ENCODE results near the gene CATSPER3.

CATSPER3 gene

GRCh38 chr5:135036405-135036804, 68.7 kb downstream of the CATSPER3 start:
- Histone ChIP-seq H3K9me2 (replicated peaks; ENCODE audit: low read depth, low read length) (no peaks in the 10 kb centered on the region), H3K27me3 (ENCODE audit: insufficient read depth, low read length, poor library complexity, severe bottlenecking) (peaks cover 17% of the 10 kb centered on the region), H3K79me2 (ENCODE audit: insufficient read depth, low read length) (peaks cover 35% of the 10 kb centered on the region), H2AFZ (ENCODE audit: low read length) (no peak overlapping the region), H3K36me3 (ENCODE audit: insufficient read depth, low read length) (no peaks in the 10 kb centered on the region), H3K4me3 (ENCODE audit: low read length, poor library complexity, severe bottlenecking) (no peak overlapping the region), H3K9me3 (ENCODE audit: insufficient read depth, low read depth, low read length) (no peaks in the 10 kb centered on the region), H3K4me1 (ENCODE audit: insufficient read depth, low read length, poor library complexity, severe bottlenecking) (peaks cover 15% of the 10 kb centered on the region), H3F3A (ENCODE audit: low read depth) (no peaks in the 10 kb centered on the region), H3K9ac (ENCODE audit: low read depth, low read length, poor library complexity, severe bottlenecking) (no peak overlapping the region), H3K4me2 (ENCODE audit: low read depth, low read length, poor library complexity, severe bottlenecking) (no peak overlapping the region), H4K20me1 (ENCODE audit: insufficient read depth, low read length, poor library complexity, severe bottlenecking) (peaks cover 10% of the 10 kb centered on the region)
- TF ChIP-seq CTCF (conservative IDR thresholded peaks at IDR 0.05; ENCODE audit: low read length), result no peak
- no peak for TF ChIP-seq EZH2phosphoT487 (IDR thresholded peaks at IDR 0.05; ENCODE audit: borderline replicate concordance)

- no peak overlapping the region for H3K4me2 ChIP-seq (ENCODE audit: low read depth, low read length, poor library complexity, severe bottlenecking)
- H3F3A ChIP-seq (ENCODE audit: low read depth), result no peaks in the 10 kb centered on the region
- H3K79me2 ChIP-seq (ENCODE audit: insufficient read depth, low read length), result peaks cover 22% of the 10 kb centered on the region
- TF ChIP-seq EZH2phosphoT487 (IDR thresholded peaks at IDR 0.05; ENCODE audit: borderline replicate concordance) (no peak), CTCF (conservative IDR thresholded peaks at IDR 0.05; ENCODE audit: low read length) (no peak)
- no peak overlapping the region for H2AFZ ChIP-seq (ENCODE audit: low read length)
- H3K27me3 ChIP-seq (ENCODE audit: insufficient read depth, low read length, poor library complexity, severe bottlenecking), result peaks cover 11% of the 10 kb centered on the region
- H3K4me1 ChIP-seq (ENCODE audit: insufficient read depth, low read length, poor library complexity, severe bottlenecking), result peaks cover 12% of the 10 kb centered on the region
- no peaks in the 10 kb centered on the region for H3K9me3 ChIP-seq (ENCODE audit: insufficient read depth, low read depth, low read length)
- H3K9me2 ChIP-seq (replicated peaks; ENCODE audit: low read depth, low read length), result no peaks in the 10 kb centered on the region
- H3K4me3 ChIP-seq (ENCODE audit: low read length, poor library complexity, severe bottlenecking), result no peak overlapping the region
- H3K36me3 ChIP-seq (ENCODE audit: insufficient read depth, low read length), result no peaks in the 10 kb centered on the region
- H4K20me1 ChIP-seq (ENCODE audit: insufficient read depth, low read length, poor library complexity, severe bottlenecking), result no peaks in the 10 kb centered on the region
- no peak overlapping the region for H3K9ac ChIP-seq (ENCODE audit: low read depth, low read length, poor library complexity, severe bottlenecking)
Measured at GRCh38 chr5:135037519-135038204, 70.0 kb downstream of the CATSPER3 start.

- no peaks in the 10 kb centered on the region for H3K36me3 ChIP-seq (ENCODE audit: insufficient read depth, low read length)
- H3K4me2 ChIP-seq (ENCODE audit: low read depth, low read length, poor library complexity, severe bottlenecking), result no peak overlapping the region
- H4K20me1 ChIP-seq (ENCODE audit: insufficient read depth, low read length, poor library complexity, severe bottlenecking), result no peaks in the 10 kb centered on the region
- no peaks in the 10 kb centered on the region for H3K9me3 ChIP-seq (ENCODE audit: insufficient read depth, low read depth, low read length)
- H3F3A ChIP-seq (ENCODE audit: low read depth), result no peaks in the 10 kb centered on the region
- no peak overlapping the region for H3K4me3 ChIP-seq (ENCODE audit: low read length, poor library complexity, severe bottlenecking)
- H3K9ac ChIP-seq (ENCODE audit: low read depth, low read length, poor library complexity, severe bottlenecking), result no peak overlapping the region
- H3K9me2 ChIP-seq (replicated peaks; ENCODE audit: low read depth, low read length), result no peaks in the 10 kb centered on the region
- no peak overlapping the region for H2AFZ ChIP-seq (ENCODE audit: low read length)
- H3K27me3 ChIP-seq (ENCODE audit: insufficient read depth, low read length, poor library complexity, severe bottlenecking), result peaks cover 5% of the 10 kb centered on the region
- peaks cover 16% of the 10 kb centered on the region for H3K79me2 ChIP-seq (ENCODE audit: insufficient read depth, low read length)
- H3K4me1 ChIP-seq (ENCODE audit: insufficient read depth, low read length, poor library complexity, severe bottlenecking), result peaks cover 12% of the 10 kb centered on the region
- TF ChIP-seq EZH2phosphoT487 (IDR thresholded peaks at IDR 0.05; ENCODE audit: borderline replicate concordance) (no peak), CTCF (conservative IDR thresholded peaks at IDR 0.05; ENCODE audit: low read length) (no peak)
Measured at GRCh38 chr5:135038205-135038812, 70.6 kb downstream of the CATSPER3 start.

All from Loucy (cell line).